ENCODE results near the gene RNASEH1.

Gene RNASEH1

DNA sequence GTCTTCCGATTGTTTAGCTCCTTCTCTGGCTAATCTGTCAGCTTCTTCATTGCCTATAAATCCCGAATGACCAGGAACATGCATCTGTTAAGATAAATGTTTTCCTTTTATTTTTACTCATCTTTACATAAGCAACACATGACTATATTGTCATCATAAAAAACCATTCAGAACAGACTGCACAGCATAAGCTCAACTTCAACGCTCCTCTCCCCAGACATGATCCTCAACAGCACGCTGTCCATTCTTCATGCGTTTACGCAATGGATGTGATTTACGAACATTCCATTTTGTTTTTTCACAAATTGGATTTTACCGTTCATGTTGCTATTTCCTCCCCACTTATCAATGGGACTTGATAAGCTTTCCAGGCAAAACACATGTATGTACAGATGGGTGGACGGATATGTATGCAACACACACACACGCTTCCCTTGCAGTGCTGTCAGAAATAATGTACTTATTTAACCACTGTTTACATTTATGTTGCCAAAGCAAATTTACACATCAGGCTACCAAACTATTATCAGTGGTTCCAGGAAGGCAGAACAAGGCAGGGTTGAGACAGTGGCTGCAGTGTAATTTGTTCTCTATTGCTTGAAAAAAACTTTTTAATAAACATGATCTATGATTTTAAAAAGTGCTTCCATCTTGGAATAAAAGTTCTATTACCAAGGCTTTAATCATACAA is 12.2 kb downstream of the RNASEH1 start:
- DNase-seq = no peak

DNA sequence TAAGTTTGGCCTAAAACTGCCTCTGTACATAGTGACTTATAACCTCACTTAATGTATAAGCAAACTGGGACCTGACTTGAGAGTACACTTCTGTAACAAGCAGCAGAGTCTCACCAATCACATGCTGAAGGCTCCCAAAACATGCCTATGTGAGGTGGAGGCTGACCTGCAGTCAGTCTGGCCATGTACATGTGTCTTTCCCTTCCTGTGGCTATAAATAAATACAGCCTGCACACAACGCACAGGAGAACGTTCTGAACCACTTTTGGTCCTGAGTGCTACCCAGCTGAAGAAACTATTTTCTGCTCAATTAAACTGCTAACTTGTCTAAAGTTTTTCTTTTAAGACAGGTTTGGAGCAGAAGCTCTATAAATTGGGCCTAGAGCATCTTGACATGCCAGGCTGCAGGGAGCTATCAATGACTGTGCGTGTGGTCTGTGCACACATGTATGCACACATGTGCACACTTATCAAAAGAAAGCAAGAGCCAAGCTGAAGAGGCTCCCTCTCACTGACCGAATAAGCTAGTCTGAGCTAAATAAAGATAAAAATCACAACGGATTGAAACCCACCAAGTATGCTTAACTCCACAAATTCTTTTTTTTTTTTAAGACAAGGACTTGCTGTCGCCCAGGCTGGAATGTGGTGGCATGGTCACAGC is 15.0 kb downstream of the RNASEH1 start:
- DNase-seq = no peak

DNA sequence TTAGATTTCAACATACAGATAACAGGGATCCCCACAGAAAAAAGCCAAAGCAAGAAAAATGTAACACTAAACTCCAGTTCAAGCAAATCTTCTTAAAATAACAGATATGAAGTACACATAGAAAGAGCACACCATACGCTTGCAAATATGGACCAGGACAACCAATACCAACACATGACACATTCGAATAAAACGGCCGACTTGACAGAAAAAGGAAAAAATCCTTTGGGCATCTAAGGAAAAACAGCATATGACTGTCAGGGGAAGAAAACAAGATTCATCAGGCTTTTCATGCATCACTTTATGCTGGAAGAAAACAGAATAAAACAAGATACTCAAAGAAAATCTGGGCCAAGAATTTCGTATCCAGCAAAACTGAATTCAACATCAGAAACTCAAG is 16.0 kb downstream of the RNASEH1 start:
- no peak for DNase-seq

DNA sequence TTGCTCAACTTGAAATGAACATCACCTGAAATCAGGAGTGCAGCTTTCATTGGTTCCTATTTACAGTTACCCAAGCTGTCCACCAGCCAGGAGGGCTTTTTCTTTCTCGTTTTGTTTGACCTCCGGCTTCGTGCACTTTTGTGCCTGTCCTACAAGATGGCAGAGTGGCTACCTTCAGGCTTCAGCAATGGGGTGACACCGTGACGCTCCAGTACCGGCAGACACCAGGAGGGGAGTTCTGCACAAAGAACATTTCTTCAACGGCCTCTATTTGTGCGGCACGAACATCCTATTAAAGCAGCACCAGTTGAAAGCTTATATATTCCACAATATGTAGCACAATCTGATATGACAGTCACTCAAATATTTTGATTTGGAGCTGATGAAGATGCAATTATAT is 18.3 kb downstream of the RNASEH1 start:
- no peak for DNase-seq

DNA sequence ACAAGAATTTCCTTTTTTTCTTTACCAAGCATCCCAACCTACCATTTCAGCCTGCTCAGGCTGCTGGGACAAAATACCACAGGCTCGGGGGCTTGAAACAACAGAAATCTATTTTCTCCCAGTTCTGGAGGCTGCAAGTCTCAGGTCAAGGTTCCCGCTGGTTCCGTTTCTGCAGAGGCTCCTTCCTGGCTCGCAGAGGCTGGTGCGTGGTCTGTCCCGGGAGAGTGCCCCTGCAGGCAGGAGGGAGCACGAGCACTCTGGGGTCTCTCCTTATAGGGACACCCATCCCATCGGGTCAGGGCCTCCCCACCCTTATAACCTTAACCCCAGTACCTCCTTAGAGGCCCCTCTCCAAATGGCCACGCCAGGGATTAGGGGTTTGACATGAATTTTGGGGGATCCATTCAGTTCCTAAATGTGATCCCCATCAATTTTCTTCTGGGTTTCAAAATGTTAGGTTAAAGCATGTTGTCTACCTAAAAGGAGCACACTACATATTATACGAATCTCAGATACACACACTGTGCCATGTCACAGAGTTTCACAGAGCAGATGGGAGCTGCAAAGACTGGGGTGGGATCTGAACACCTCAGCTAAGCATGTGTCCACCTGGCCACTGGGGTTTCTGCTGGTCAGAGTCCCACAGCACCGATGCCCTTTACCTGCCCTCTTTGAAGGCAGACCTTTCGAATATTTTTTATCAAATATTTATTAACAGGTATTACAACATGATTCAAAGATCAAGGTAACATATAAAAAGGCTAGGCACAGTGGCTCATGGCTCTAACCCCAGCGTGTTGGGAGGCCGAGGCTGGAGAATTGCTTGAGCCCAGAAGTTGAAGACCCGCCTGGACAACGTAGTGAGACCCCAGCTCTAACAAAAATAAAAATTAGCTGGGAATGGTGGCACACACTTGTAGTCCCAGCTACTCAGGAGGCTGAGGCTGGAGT is 21.2 kb downstream of the RNASEH1 start:
- DNase-seq = peak; percentile 11 to 37

DNA sequence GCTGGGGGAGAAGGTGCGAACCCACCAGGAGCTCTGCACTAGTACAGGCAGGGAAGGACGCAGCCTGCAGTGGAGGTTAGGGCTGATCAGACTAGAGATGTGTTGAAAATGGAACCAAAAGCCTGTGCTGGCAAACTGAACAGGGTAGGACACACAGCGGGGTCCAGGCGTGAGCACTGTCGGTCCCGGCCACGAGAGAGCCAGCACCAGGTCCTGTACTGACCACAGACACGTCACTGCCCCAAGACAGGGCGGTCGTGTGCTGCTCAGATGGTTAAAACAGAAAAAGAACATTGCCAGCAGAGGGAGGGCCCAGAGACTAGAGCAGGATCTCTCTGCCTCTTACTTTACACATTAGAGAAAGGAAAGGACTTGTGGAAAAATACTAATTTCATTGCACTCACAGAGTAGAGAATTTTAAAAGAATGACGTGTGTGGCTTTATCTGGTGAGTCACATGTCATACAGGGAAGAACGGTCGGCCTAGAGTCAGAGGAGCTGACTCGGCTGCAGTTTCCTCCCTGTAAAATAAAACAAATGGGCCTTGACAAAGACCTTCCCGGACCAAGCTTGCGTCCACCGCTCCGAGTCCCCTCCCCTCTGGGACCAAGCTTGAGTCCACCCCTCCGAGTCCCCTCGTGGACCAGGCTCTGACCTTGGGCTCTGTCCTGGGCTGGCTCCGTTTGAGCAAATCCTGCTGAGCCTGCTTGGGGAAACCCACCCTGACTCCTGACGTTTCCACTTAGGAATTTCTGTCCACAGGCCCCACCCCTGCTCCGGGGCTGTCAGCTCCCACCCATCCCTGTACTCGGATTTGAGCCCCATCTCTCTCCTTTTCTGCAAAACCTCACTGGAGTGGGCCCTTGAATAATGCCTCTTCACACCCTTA is 22.1 kb downstream of the RNASEH1 start:
- DNase-seq = peak in 1 of 2 experiments; percentile 26

DNA sequence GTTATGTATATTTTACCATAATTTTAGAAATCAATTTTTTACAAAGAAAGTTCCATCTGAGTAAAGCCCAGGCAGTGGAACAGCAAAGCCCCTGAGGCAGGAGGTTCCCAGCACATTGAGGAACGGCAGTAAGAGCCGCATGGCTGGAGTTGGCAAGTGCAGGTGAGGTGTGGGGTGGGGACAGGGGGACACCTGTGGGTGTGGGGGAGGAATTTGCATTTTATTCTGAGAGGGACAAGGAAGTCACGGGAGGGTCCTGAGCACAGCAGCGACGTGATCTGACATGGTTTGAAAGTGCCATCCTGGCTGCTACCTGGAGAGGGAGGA is 22.7 kb downstream of the RNASEH1 start:
- DNase-seq = no peak

DNA sequence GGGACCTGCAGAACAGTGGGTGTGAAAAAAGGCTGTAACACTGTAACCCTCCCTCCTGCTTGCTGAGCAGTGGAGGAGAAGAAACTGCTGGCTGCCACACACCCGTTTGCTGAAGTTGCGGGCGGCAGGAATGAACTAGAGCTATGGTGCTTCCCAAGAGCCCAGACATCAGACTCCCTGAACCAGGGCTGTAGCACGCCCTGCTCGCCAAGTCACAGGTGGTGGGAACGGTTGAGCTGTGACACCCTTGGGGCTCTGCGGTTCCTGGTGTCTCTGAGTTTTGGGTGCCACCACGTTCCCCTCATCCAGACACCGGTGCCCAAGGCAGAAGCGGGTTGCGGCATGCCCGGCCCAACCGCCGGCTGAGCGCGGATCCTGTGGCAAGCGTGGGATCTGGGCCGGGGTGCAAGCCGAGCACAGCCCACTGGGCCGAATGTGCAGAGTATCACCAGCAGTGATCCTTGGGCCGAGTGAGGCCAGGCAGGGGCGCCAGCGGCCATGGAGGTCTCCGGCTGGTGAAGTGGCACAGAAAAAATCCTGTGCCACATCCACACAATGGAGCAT is 23.8 kb downstream of the RNASEH1 start:
- DNase-seq = no peak

DNA sequence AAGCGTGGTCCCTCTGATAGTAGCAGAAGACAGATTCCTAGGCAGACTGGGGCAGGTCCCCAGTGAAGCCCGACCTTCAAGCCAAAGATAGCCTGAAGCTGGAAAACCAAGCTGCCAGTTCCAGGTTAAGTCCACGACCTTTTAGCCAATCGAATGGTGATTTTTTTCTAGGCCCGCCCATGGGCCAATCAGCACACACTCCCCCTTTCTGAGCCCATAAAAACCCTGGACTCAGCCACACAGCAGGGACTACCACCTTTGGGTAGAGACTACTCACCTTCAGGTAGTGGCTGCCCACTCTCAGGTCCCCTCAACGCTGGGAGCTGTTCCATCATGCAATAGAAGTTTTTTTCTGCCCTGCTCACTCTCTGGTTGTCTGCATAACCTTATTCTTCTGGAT is 24.3 kb downstream of the RNASEH1 start:
- no peak for DNase-seq

DNA sequence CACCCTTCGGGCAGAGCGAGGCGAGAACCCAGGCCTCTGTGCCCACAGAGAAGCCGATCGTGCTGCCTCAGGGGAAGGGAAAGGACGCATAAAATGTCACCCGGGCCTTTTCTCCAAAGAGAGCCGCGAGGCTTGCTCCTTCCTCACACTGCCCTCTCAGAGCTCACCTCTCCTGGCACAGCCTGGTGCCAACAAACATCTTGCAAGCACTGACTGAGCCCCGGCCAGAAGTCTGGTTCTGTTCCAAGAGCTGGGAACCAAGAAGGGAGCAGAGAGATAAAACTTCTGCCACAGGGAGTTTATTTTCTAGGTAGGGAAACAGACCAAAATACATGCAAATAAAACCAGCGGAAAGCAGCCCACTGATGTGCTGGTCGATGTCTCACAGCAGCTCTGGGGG is 25.2 kb downstream of the RNASEH1 start:
- DNase-seq = no peak

DNA sequence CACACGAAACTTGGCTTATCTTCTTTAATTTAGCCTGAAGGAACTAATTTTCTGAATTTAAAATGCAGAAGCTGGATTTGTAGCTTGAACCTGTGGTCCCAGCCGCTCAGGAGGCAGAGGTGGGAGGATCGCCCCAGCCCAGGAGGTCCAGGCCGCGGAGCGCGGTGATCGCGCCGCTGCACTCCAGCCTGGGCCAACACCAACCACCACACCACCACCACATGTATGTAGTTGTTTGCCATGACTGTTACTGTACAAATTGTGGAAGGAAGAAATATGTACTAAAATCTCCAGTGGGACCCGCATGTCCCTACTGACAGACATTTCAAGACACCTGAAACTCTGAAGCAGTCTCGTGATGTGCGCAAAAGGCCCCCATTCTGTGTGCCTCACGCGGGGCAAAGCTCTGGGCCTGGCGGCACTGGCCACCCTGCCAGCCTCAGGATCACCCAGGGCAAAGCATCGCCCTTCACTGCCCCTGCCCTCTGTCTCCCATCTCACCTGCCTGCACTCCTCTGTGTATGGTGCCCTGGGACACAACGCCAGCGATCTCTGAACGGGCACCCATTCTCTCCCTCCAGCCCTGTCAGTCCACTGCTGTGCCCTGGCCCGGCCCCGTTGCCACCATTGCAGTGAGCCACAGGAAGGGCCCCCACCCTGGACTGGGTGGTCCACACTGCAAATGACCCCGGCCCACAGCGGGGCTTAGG is 28.7 kb downstream of the RNASEH1 start:
- no peak for DNase-seq

DNA sequence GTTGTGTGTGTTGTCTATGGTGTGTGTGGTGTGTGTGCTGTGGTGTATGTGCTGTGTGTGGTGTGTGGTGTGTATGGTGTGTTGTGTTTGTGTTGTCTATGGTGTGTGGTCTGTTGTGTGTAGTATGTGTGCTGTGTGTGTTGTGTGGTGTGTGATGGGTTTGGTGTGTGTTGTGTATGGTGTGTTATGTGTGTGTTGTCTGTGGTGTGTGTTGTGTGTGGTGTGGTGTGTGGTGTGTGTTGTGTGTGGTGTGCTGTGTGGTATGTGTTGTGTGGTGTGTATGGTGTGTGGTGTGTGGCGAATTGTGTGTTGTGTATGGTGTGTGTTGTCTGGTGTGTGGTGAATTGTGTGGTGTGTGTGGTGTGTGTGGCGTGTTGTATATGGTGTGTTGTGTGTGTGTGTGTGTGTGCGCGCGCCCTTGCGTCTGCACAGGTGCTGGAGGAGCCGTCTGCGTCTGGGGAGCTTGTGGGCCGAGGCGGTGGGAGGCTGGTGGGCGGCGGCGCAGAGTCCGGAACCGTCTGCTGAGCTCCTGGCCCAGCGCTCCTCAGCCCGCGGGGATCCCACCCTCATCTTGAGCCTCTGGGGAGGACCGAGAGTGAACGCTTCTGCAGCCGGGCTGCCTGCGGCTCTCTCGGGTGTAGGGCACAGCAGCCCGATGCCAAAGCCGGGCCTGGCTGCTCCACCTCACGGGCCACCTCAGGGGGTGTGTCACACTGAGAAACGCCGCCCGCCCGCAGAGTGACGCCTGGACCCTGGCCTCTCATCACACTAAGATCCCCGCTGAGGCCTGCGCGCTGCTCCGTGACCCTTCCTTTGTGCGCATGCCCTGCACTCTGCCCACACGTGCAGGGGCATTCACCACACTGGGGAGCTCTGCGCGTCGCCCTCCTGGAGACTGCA is 30.0 kb downstream of the RNASEH1 start:
- DNase-seq = no peak

DNA sequence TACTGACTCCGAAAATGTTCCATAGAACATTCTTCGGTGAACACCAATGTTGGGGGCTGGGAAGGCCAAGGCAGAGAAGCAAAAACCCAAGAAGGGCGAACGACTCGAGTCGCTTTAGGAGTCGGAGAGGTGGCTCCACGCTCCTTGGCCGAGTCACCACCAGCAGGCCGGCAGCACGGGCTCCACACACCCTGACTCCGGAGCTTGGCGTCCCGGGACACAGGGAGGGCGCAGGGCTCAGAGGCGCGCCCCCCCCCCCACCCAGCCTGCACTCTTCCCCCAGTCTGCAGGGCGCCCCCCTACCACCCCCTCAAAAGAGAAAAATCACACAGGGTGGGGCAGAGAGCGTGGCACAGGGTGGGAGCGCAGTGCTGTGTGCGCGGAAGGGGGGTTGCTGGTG is 31.3 kb downstream of the RNASEH1 start:
- no peak for DNase-seq

DNA sequence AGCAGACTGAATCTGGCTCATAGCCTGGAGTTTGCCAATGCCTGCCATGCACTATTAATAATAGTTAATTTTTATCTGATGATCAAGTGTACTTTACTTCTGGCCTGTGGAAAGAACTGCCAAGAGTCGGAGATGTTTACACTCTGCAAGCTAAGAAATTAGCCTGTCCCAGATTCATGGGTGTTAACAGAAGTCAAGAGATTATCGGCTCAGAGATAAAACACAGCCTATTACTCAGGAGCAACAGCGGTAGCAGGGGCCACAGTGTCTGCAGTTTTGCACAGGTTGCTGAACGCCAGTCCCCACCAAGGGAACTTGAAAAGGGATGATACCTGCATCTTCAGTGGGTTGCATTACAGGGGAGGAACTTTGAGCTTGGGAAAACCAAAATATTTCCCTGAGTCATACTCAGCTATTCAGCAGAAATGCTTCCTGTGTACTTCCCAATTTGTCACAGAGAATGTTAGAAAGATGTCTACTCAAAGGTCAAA is 34.5 kb downstream of the RNASEH1 start:
- no peak for DNase-seq

DNA sequence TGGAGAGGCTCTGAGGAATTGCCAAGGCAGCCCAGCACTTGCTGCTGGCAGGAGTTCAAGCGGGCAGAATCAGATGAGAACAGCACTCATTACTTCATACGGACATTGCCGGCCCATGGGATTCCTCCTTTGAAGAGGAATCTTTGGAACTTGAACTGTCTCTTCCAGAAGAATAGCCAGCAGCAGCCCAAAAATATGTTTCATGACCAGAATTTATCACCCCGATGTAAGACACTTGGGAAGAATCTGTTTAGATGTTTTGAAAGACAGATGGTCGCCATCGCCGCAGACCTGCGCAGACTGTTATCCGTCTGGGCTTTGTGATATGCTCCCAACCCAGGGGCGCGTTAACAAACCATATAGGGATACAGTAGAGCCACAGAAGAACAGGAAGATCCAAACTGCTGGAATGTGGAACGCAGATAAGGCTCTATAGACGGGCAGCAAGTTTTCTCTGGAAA is 35.1 kb downstream of the RNASEH1 start:
- no peak for DNase-seq

DNA sequence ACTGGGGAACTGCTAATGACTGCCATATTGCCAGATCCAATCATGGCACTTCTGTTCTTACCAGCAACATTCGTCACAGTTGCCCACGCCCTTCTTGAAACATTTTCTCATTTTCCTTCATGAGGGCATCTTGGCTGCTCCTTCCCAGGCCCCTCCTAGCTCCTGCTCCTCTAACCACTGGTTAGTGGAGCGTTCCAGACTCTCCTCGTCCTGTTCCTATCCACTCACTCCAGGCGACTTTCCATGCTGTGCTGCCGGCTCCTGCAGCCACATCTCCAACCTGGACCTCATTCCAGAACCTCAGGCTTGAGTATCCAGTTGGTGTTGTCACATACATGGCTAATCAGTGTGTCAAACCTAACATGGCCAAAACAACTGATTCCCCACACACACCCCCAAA is 37.5 kb downstream of the RNASEH1 start:
- DNase-seq = no peak

DNA sequence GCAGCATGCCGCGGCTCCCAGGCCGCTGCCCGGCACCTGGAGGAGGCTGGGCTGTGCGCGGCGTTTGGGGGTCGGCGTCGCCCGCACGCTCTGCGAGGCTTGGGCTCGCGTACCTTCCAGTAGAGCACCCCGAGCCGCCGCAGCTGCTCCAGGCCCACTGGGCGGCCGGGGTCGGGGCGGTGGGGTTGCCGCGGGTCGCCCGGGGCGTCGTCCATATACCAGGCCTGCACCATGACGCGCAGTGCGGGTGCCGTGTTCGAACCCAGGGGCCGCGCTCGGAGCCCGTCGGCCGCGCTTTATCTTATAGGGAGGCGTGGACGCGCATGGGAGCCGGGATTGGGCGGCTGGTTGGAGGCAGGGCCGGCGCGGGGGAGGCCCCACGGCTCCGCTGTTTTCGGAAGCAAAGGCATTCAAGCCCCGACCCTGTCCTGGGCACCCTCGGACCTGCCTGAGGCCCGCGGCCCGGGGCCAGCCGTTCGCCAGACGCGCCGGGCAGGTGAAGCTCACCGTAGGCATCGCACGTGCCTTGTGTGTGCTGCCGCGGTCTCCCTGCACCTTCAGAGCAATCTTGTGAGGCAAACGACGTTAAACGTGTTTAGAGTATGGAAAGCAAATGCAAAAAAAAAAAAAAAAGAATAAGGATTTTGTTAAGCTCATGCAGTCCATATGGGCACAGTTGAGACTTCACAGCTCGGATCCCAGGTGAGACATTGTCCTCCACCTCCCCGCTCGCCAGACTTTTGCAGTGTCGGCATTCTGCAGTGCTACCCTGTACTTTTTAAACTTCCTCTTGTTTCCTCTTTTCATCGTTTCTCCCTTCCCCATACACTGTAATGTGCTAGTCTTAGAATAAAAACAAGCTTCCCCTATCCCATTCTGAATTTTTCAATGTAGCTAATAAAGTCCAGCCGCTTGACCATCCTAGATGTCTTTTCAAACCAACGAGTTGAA is 38.6 kb downstream of the RNASEH1 start, which contains the start of gene ADI1:
ADI1 (minus strand) TSS at position 277 of the 951 bp plus-strand sequence; CDS start at position 233, 44 bp downstream.
- peak; percentile 46 to 69 for DNase-seq

DNA sequence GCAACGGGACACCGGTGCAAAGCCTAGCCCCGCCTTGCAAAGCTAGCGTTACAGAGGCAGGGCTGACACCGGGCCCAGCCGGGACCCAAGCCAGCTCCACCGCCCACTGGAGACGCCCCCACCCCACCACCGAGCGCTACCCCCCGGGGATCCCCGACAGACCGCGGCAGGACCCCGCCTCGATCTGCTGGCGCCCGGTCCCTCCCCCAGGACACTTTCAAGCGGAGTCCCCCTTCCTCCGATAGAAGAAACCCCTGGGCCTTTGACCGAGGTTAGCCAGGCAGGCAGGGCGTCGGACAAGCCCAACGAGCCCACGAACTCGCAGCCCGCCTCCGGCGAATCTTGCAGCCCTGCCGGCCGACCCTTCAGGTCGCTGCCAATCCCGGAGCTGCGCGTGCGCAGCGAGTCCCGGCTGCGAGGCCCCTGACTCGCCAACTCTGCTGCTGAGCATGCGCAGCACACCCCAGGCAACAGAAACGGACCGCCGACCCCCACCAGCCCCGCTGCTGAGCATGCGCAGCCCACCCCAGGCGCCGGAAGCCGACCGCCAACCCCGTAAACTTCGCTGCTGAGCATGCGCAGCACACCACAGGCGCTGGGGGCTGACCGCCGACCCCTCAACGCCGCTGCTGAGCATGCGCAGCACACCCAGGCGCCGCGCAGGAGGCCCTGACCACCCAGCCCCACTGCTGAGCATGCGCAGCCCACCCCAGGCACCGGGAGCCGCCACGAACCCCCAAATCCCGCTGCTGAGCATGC is 39.5 kb downstream of the RNASEH1 start:
- peak; percentile 92 to 93 for DNase-seq
